Measurements from ENCODE around the gene DFFB. TPM values are rescaled to one million over a fixed set of nuclear protein-coding genes. Genes with fewer than 3 reads are reported as not detected.
A peak's percentile ranks its signal among the peaks of the same experiment; 100 is the strongest.

Gene DFFB
- total RNA-seq, 1 donor from 2014 or later = 11.3 TPM

DNA sequence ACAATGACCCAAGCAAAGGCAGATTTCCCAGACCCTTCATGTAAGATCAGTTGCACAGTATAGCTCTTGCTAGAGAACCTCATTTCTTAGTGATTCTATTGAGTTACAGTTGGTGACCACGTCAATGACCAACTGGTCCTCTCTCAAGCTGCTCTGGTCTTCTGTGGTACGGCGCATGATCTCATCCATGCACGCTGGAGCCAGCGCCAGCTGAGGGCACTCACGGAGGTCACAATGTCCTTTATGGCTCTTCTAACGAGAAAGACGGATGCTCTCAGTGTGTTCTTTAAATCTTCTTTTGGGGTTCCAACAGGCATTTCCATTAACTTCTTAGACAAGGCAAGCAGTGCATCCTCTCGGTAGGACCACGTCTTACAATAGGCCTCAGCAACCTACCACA lies 22.6 kb upstream of the DFFB start:
- TF ChIP-seq, protein P1, sequence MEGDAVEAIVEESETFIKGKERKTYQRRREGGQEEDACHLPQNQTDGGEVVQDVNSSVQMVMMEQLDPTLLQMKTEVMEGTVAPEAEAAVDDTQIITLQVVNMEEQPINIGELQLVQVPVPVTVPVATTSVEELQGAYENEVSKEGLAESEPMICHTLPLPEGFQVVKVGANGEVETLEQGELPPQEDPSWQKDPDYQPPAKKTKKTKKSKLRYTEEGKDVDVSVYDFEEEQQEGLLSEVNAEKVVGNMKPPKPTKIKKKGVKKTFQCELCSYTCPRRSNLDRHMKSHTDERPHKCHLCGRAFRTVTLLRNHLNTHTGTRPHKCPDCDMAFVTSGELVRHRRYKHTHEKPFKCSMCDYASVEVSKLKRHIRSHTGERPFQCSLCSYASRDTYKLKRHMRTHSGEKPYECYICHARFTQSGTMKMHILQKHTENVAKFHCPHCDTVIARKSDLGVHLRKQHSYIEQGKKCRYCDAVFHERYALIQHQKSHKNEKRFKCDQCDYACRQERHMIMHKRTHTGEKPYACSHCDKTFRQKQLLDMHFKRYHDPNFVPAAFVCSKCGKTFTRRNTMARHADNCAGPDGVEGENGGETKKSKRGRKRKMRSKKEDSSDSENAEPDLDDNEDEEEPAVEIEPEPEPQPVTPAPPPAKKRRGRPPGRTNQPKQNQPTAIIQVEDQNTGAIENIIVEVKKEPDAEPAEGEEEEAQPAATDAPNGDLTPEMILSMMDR (conservative IDR thresholded peaks at IDR 0.05) = no peak
- H3K36me3 Mint-ChIP-seq (ENCODE audit: low read depth) = peaks cover 31% of the 10 kb centered on the region
- H3K27me3 Mint-ChIP-seq (ENCODE audit: low read depth) = no peaks in the 10 kb centered on the region
- no peak overlapping the region for H3K4me3 Mint-ChIP-seq
- no peaks in the 10 kb centered on the region for H3K9me3 Mint-ChIP-seq
- DNase-seq (ENCODE audit: low read depth, low spot score) = no peak
- no peak overlapping the region for H3K27ac Mint-ChIP-seq (ENCODE audit: unreplicated experiment)
- no peaks in the 10 kb centered on the region for H3K4me1 Mint-ChIP-seq

DNA sequence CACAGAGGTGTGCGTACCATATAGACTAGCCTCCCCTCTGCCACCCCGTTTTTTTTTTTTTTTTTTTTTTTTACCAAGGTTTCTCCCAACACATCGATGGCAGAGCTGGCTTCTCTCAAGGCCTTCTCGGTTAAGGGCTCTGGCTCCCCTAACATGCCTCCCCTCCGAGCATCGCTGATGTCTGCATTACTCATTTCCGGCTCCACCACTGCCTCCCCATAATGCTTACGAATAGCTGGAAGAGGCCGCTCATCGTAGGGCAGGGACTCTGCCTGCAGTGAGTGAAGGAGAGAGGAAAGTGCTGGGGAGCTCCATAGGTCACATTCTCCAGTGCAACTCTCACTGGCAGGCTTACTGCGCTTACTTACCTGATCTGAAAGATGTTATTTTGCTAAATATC lies 20.9 kb upstream of the DFFB start:
- Mint-ChIP-seq H3K4me3 (no peak overlapping the region), H3K27ac (ENCODE audit: unreplicated experiment) (no peak overlapping the region), H3K36me3 (ENCODE audit: low read depth) (peaks cover 30% of the 10 kb centered on the region)

DNA sequence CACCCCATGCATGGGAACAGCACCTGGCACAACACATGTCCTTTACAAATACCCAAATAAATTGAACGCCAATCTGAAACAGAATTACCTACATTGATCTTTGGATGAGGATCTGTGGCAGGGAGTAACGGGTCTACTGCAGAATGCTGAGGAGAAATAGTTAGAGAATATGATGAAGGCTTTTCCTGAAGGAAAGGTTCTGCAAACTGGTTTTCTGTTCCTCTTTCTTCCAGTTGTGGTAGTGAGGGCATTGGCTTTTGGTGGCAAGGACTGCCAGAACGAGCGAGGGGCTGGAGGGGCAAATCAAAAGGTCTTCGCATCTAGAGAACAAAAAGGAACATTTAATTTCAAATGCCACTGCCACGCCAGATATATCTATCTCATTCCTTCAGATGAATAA lies 20.1 kb upstream of the DFFB start:
- DNase-seq (ENCODE audit: low read depth, low spot score) = no peak
- H3K27me3 Mint-ChIP-seq (ENCODE audit: low read depth) = no peaks in the 10 kb centered on the region
- H3K4me1 Mint-ChIP-seq = no peaks in the 10 kb centered on the region
- TF ChIP-seq, protein P1 (conservative IDR thresholded peaks at IDR 0.05) = no peak
- no peaks in the 10 kb centered on the region for H3K9me3 Mint-ChIP-seq
- H3K4me3 Mint-ChIP-seq = no peak overlapping the region
- no peak overlapping the region for H3K27ac Mint-ChIP-seq (ENCODE audit: unreplicated experiment)
- peaks cover 25% of the 10 kb centered on the region for H3K36me3 Mint-ChIP-seq (ENCODE audit: low read depth)

More for the DNA sequence above, 20.9 kb upstream of the DFFB start:
- no peaks in the 10 kb centered on the region for H3K4me1 Mint-ChIP-seq
- DNase-seq (ENCODE audit: low read depth, low spot score) = no peak
- TF ChIP-seq, protein P1 (conservative IDR thresholded peaks at IDR 0.05) = no peak
- H3K27me3 Mint-ChIP-seq (ENCODE audit: low read depth) = no peaks in the 10 kb centered on the region
- H3K9me3 Mint-ChIP-seq = no peaks in the 10 kb centered on the region

DNA sequence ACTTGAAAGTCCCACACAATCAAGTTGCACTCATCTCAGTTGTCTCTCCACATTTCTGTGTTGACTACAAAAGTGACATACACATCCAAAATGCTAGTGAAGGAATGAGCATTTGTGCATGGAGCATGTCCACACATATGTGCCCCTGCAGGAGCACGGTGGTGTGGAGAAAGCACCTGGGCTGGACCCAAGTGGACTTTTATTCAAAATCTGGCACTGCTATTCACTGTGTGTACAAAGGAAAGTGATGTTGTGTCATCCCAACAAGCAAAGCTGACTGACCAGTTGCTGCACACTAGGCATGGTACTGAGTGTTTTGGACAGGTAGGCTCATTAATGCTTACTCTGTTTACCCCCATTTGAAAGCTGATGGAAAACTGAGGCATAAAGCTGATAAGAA lies 19.6 kb upstream of the DFFB start:
- DNase-seq (ENCODE audit: low read depth, low spot score) = no peak
- Mint-ChIP-seq H3K4me3 (no peak overlapping the region), H3K27ac (ENCODE audit: unreplicated experiment) (no peak overlapping the region), H3K9me3 (no peaks in the 10 kb centered on the region), H3K36me3 (ENCODE audit: low read depth) (peaks cover 24% of the 10 kb centered on the region), H3K27me3 (ENCODE audit: low read depth) (no peaks in the 10 kb centered on the region), H3K4me1 (no peaks in the 10 kb centered on the region)
- TF ChIP-seq, protein P1 (conservative IDR thresholded peaks at IDR 0.05) = no peak

DNA sequence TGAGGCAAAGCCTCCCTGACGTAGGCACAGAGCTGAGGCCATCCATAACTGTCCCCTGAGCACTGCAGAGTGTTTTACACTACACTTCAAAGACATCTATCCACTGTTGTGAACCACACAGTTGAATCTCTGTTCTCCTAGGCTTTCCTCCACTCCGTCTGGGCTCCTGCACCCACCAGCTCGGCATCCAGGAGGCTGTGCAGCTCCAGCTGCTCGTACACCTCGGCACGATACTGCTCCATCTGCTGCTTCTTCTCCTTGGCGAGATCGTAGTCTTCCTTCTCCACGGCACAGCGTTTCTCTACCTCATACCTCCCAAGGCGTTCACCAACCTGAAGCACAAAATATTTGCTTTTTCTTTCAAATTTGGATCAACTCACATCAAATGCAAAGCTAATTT lies 18.5 kb upstream of the DFFB start:
- DNase-seq (ENCODE audit: low read depth, low spot score) = no peak
- TF ChIP-seq, protein P1 (conservative IDR thresholded peaks at IDR 0.05) = no peak
- Mint-ChIP-seq H3K36me3 (ENCODE audit: low read depth) (peaks cover 24% of the 10 kb centered on the region), H3K4me3 (no peak overlapping the region), H3K27ac (ENCODE audit: unreplicated experiment) (peak overlapping the region; percentile 52), H3K4me1 (no peaks in the 10 kb centered on the region), H3K27me3 (ENCODE audit: low read depth) (no peaks in the 10 kb centered on the region), H3K9me3 (no peaks in the 10 kb centered on the region)

DNA sequence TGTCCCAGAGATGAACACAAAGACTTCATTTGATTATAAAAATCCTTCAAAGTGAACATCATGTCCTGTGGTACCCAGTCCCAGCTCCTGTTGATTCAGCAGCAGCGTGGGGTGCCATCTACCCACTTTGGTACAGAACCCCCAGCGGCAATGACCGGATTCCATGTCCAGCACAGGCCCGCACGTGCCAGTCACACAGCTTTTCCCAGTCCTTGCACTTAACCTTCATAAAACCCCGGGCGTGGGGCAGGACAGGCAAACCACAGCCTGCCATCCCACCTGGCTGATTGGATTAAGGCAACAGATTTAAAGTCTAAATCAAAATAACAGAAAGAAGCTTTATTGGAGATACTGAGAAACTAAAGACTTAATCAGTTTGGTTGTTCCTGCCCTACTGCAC lies 15.8 kb upstream of the DFFB start:
- no peak overlapping the region for H3K4me3 Mint-ChIP-seq
- no peaks in the 10 kb centered on the region for H3K9me3 Mint-ChIP-seq
- H3K4me1 Mint-ChIP-seq = no peaks in the 10 kb centered on the region
- peaks cover 22% of the 10 kb centered on the region for H3K36me3 Mint-ChIP-seq (ENCODE audit: low read depth)
- DNase-seq (ENCODE audit: low read depth, low spot score) = no peak
- no peak overlapping the region for H3K27ac Mint-ChIP-seq (ENCODE audit: unreplicated experiment)
- TF ChIP-seq, protein P1 (conservative IDR thresholded peaks at IDR 0.05) = no peak
- H3K27me3 Mint-ChIP-seq (ENCODE audit: low read depth) = no peaks in the 10 kb centered on the region

Measured in neural crest cell (in vitro differentiated cells).